ENCODE data around the gene TOR1AIP1.
A peak's percentile ranks its signal among the peaks of the same experiment; 100 is the strongest.

The TOR1AIP1 gene

DNA sequence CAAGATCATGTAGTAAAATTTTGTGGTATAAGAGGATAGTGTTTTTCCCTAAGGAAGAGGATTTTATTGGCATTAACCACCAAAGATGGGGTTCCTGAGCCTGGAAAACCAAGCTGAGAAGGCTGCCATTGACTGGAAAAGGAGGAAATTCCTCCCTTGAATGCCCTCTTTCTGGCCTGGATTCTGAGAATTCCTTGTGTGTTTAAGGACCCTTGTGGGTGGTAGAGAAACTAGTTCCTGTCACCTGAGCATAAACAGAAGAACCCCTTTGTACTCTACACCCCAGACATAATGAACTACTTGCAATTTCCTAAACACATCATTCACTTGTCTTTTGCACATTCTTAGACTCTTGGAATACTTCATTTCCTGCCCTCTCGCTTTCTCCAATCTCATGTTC is 39.4 kb downstream of the TOR1AIP1 start:
- H3K4me3 ChIP-seq (ENCODE audit: low read length): no peak overlapping the region
- no peak for DNase-seq (ENCODE audit: low read depth)
- TF ChIP-seq, protein P1, sequence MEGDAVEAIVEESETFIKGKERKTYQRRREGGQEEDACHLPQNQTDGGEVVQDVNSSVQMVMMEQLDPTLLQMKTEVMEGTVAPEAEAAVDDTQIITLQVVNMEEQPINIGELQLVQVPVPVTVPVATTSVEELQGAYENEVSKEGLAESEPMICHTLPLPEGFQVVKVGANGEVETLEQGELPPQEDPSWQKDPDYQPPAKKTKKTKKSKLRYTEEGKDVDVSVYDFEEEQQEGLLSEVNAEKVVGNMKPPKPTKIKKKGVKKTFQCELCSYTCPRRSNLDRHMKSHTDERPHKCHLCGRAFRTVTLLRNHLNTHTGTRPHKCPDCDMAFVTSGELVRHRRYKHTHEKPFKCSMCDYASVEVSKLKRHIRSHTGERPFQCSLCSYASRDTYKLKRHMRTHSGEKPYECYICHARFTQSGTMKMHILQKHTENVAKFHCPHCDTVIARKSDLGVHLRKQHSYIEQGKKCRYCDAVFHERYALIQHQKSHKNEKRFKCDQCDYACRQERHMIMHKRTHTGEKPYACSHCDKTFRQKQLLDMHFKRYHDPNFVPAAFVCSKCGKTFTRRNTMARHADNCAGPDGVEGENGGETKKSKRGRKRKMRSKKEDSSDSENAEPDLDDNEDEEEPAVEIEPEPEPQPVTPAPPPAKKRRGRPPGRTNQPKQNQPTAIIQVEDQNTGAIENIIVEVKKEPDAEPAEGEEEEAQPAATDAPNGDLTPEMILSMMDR (conservative IDR thresholded peaks at IDR 0.05; ENCODE audit: low read length): no peak

DNA sequence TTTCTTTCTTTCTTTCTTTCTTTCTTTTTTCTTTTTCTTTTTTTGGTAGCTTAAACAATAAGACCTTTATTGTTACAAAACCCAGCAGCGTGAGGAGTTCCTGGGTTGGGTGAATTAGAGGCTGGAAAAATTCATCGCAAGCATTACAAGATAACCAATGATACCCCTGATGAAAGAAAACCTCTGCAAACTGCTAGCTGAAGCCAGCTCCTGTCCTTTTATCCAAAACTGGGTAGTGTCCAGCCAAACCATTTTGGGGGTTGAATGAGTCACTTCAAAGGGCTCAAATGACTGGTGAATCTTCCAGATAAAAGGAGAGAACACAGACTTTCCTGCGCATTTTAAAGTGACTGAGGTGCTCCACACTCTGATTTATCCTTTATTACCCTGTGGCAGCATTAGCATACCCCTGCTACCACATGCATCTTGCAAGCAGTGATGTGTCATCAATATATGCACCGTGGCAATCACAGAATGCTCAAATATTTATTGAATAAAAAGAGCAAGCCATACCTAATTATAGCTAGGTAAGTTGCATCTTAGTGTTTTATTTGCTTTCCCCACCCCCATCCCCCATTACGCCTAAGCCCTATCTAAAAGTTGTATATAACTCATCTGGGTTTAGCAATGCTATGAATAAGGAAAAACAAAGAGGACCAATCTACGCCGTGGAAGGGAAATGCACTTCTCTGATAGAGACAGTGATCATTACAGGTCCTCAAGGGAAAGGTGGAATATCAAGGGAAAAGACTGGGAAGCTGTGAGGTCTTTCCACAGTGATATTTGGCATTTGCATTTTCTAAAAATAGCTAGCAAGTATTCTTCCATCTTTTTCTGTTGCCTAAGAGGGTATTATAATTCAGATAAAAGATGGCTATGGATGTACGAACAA is 40.1 kb downstream of the TOR1AIP1 start:
- DNase-seq (ENCODE audit: low read depth): no peak
- TF ChIP-seq, protein P1 (conservative IDR thresholded peaks at IDR 0.05; ENCODE audit: low read length): no peak
- no peak overlapping the region for H3K4me3 ChIP-seq (ENCODE audit: low read length)

DNA sequence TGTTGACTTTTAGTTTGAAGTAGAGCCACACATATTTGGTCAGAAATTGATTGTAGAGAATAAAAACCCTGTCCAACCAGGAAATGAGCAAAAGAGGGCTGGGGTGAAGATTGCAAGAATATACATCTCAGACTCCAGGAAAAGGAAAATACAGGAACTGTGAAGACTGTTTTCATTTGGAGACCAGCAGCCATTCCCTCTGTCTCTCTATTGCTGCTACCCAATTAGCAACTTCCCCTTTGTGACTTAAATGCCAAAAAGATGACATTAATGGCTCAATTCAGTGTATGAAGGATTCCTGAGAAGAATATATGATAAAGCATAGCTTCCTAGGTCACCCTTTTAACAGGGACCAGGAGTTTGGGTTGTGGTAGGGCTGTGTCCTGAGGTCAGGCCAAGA is 40.9 kb downstream of the TOR1AIP1 start:
- no peak for DNase-seq (ENCODE audit: low read depth)
- TF ChIP-seq, protein P1 (conservative IDR thresholded peaks at IDR 0.05; ENCODE audit: low read length): no peak
- no peak overlapping the region for H3K4me3 ChIP-seq (ENCODE audit: low read length)

GRCh38 chr1:179924268-179924667 is 42.2 kb downstream of the TOR1AIP1 start:
- DNase-seq (ENCODE audit: low read depth): no peak
- H3K4me3 ChIP-seq (ENCODE audit: low read length): no peak overlapping the region
- TF ChIP-seq, protein P1 (conservative IDR thresholded peaks at IDR 0.05; ENCODE audit: low read length): no peak

DNA sequence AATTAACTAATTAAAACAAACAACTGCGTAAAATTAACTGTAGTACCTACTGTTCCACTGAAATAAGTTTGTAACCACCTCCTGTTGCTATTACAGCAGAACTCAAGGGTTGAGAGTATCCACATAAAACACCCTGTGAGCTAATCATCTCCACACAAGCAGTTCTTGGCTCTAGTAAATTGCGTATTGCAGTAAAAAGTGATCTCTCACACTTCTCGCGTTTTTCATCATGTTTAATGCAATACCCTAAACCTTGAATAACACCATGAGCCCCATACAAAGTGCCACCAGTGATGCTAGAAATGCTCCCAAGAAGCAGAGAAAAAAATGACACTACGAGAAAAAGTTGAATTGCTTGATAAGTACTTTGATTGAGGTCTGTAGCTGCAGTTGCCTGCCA is 43.2 kb downstream of the TOR1AIP1 start:
- TF ChIP-seq, protein P1 (conservative IDR thresholded peaks at IDR 0.05; ENCODE audit: low read length): no peak
- DNase-seq (ENCODE audit: low read depth): no peak
- H3K4me3 ChIP-seq (ENCODE audit: low read length): no peak overlapping the region

DNA sequence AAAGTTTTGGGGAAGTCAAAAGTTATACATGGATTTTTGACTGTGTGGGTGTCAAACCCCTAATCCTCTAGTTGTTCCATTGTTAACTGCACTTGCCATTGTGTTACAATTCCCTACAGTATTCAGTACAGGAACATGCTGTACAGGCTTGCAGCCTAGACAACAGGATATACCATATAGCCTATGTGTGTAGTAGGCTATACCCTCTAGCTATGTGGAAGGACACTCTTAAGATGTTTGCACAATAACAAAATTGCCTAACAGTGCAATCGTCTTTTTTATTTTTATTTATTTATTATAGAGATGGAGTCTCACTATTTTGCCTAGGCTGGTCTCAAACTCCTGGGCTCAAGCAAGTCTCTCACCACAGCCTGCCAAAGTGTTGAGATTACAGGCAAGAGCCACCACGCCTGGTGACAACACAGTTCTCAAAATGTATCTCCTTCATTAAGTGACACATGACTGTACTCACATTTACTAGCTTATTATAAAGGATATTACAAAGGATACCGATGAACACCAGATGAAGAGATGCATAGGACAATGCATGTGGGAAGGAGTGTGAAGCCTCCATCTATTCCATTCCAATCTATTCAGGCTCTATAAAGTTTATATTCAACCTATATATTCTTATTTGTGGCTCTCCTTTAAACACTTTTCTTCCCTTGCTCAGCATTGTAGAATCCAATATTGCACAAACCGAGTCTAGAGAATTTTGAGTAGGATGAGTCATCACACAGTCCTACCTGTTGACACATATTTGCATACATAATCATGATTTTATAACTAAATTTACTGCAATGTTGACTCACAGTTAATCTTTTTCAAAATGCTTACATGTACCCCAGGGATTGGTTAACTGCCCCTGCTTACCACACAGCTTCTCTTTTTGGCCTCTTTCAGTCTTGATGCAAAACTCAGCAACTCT is 44.1 kb downstream of the TOR1AIP1 start:
- DNase-seq (ENCODE audit: low read depth): peak; percentile 88
- H3K4me3 ChIP-seq (ENCODE audit: low read length): no peak overlapping the region
- TF ChIP-seq, protein P1 (conservative IDR thresholded peaks at IDR 0.05; ENCODE audit: low read length): no peak
